ENCODE data around the gene GALNT11.
"Not testable (repeated sequence)": the region's sequence is repeated elsewhere in the genome, so short reads cannot be mapped to it uniquely, and the experiment has no call there.

The GALNT11 gene

GRCh38 chr7:152027491-152028365, 2.3 kb downstream of the GALNT11 start:
- not testable (repeated sequence) for DNase-seq

DNA sequence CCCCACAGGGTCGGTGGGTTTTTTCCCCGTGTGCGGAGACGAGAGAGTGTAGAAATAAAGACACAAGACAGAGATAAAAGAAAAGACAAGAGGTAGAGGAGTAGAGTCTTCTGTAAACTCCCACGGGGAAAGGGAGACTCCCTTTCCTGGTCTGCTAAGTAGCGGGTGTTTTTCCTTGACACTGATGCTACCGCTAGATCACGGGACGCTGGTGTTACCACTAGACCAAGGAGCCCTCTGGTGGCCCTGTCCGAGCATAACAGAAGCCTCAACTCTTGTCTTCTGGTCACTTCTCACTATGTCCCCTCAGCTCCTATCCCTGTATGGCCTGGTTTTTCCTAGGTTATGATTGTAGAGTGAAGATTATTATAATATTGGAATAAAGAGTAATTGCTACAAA, 4.6 kb downstream of the GALNT11 start:
- not testable (repeated sequence) for DNase-seq

GRCh38 chr7:152030639-152031038, 5.2 kb downstream of the GALNT11 start:
- not testable (repeated sequence) for DNase-seq

GRCh38 chr7:152035817-152036216, 10.3 kb downstream of the GALNT11 start:
- no peak for DNase-seq

- DNase-seq, result not testable (repeated sequence)
These were observed 12.9 kb downstream of the GALNT11 start for GRCh38 chr7:152038410-152038809.

DNA sequence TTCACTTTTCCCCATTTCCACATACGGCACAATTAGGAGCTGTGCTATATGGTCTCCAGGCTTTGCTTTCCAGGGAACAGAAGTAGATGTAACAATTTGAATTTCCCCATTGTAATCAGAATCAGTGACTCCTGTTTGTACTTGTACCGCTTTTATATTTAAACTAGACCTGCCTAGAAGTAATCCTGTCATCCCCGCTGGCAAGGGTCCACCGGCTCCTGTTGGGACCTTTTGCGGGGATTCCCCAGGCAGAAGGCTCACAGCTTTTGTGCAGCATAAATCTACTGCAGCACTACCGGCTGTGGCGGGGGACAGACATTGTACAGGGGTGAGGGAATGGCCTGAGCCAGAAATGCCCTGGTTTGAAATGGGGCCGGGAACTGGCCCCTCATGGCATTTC, 17.6 kb downstream of the GALNT11 start:
- DNase-seq, result not testable (repeated sequence)

- DNase-seq, result not testable (repeated sequence)
These were observed 19.4 kb downstream of the GALNT11 start for GRCh38 chr7:152044909-152045308.

DNA sequence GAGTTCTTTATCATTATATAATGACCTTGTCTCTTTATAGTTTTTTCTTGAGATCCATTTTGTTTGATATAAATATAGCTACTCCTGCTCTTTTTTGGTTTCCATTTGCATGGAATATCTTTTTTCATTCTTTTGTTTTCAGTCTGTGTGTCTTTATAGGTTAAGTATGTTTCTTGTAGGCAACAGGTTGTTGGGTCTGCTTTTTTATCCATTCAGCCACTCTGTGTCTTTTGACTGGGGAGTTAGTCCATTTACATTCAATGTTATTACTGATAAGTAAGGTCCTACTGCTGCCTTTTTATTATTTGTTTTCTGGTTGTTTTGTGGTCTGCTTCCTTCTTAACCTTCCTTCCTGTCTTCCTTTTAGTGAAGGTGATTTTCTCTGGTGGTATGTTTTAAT, 21.1 kb downstream of the GALNT11 start:
- DNase-seq, result no peak

- no peak for DNase-seq
These were observed 22.6 kb downstream of the GALNT11 start for GRCh38 chr7:152048051-152048450.

GRCh38 chr7:152050547-152050971, 25.1 kb downstream of the GALNT11 start:
- DNase-seq, result no peak

- DNase-seq, result no peak
These were observed 26.5 kb downstream of the GALNT11 start for GRCh38 chr7:152051968-152052367.

- no peak for DNase-seq
These were observed 27.3 kb downstream of the GALNT11 start for GRCh38 chr7:152052771-152053170.

DNA sequence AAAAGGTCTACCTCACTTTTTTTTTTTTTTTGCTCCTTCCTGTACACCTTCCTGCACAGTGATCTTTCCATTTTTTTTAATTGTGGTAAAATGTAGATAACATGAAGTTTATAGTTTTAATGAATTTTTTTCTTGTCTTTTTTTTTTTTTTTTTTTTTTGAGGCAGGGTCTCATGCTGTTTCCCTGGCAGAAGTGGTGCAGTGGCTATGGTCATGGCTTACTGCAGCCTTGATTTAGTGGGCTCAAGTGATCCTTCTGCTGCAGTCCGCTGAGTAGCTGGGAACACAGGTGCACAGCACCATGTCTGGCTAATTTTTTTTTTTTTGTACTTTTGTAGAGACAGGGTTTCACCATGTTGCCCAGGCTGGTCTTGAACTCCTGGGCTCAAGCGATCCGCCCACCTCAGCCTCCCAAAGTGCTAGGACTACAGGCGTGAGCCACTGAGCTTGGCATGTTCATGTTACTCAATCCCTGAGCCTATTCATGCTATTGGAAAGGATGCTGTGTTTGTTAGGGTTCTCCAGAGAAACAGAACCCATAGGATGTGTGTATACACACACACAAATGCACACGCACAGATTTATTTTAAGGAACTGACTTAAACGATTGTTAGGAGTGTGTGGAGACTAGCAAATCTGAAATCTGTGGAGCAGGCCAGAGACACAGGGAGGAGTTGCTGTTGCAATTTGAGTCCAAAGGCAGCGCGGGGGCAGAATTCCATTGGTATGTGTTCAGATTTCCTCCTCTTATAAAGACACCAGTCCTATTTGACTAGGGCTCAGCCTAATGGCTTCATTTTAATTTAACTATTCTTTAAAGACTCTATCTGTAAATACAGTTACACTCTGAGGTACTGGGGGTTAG, 29.1 kb downstream of the GALNT11 start:
- DNase-seq, result no peak

GRCh38 chr7:152056621-152057274, 31.3 kb downstream of the GALNT11 start:
- DNase-seq, result no peak

DNA sequence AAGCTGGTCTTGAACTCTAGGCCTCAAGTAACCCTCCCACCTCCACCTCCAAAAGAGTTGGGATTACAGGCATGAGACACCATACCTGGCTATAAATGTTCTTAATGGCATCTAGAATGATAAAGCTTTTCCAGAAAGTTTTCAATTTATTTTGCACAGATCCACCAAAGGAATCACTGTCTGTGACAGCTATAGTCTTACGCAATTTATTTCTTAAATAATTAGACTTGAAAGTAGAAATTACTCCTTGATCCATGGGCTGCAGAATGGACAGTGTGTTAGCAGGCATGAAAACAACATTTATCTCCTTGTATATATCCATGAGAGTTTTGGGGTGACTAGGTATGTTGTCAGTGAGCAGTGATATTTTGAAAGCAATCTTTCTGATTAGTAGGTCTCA, 33.8 kb downstream of the GALNT11 start:
- no peak for DNase-seq

DNA sequence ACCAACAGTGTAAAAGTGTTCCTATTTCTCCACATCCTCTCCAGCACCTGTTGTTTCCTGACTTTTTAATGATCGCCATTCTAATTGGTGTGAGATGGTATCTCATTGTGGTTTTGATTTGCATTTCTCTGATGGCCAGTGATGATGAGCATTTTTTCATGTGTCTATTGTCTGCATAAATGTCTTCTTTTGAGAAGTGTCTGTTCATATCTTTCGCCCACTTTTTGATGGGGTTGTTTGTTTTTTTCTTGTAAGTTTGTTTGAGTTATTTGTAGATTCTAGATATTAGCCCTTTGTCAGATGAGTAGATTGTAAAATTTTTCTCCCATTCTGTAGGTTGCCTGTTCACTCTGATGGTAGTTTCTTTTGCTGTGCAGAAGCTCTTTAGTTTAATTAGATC, 35.6 kb downstream of the GALNT11 start:
- not testable (repeated sequence) for DNase-seq

DNA sequence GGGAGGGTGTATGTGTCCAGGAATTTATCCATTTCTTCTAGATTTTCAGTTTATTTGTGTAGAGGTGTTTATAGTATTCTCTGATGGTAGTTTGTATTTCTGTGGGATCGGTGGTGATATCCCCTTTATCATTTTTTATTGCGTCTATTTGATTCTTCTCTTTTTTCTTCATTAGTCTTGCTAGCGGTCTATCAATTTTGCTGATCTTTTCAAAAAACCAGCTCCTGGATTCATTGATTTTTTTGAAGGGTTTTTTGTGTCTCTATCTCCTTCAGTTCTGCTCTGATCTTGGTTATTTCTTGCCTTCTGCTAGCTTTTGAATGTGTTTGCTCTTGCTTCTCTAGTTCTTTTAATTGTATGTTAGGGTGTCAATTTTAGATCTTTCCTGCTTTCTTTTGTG, 37.7 kb downstream of the GALNT11 start:
- not testable (repeated sequence) for DNase-seq

- not testable (repeated sequence) for DNase-seq
These were observed 38.3 kb downstream of the GALNT11 start for GRCh38 chr7:152063821-152064220.

DNA sequence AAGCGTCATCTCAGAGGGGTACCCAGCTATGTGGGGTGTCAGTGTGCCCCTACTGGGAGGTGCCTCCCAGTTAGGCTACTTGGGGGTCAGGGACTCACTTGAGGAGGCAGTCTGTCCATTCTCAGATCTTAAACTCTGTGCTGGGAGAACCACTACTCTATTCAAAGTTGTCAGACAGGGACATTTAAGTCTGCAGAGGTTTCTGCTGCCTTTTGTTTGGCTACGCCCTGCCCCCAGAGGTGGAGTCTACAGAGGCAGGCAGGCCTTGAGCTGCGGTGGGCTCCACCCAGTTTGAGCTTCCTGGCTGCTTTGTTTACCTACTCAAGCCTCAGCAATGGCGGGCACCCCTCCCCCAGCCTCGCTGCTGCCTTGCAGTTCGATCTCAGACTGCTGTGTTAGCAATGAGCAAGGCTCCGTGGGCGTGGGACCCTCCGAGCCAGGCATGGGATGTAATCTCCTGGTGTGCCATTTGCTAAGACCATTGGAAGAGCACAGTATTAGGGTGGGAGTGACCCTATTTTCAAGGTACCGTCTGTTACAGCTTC, 40.4 kb downstream of the GALNT11 start:
- DNase-seq, result not testable (repeated sequence)

DNA sequence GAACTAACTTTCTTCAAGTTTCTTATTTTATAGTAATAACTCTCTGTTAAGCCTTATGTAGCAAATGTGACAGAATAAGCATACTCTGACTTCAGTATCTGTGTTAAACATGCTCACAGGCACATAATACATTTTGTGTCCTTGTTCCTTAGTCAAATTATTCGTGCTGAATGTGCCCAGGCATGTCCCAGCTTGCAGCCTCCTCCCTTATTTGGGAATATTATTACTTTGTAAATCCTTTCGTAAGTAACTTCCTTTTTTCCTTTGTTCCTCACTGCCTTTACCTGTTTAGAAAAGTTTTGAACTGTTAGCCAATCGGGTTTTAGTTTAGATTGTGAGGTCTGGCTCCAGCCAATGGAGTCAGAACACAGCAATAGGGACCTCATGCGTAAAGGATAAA, 46.9 kb downstream of the GALNT11 start:
- DNase-seq, result no peak

GRCh38 chr7:152073352-152073751, 47.9 kb downstream of the GALNT11 start:
- no peak for DNase-seq

- no peak for DNase-seq
These were observed 49.2 kb downstream of the GALNT11 start for GRCh38 chr7:152074673-152075072.

DNA sequence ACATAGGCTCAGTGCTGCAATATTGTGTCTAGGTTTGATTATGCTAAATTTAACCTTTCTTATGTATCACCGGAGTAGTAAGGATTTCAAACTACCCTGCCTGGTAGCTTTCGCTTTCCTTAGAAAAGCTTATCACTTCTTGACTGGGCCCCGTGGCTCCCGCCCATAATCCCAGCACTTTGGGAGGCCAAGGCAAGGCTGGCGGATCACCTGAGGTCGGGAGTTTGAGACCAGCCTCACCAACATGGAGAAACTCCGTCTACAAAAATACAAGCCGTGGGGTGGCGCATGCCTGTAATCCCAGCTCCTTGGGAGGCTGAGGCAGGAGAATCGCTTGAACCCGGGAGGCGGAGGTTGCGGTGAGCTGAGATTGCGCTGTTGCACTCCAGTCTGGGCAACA, 49.9 kb downstream of the GALNT11 start:
- not testable (repeated sequence) for DNase-seq

Measured in stimulated activated CD4-positive, alpha-beta T cell treated with anti-CD3 and anti-CD28 coated beads, Interleukin-4, amount 100 ng/mL, for 4 hours (primary cell).